T follicular helper cell (primary cell): ENCODE results near the gene MAP2K6.

Experiments
- DNase-seq: peaks from one replicate; pipeline ENCODE4 v3.0.0-alpha.2; 2020; ENCODE audit warnings: low read depth

MAP2K6 gene

DNA sequence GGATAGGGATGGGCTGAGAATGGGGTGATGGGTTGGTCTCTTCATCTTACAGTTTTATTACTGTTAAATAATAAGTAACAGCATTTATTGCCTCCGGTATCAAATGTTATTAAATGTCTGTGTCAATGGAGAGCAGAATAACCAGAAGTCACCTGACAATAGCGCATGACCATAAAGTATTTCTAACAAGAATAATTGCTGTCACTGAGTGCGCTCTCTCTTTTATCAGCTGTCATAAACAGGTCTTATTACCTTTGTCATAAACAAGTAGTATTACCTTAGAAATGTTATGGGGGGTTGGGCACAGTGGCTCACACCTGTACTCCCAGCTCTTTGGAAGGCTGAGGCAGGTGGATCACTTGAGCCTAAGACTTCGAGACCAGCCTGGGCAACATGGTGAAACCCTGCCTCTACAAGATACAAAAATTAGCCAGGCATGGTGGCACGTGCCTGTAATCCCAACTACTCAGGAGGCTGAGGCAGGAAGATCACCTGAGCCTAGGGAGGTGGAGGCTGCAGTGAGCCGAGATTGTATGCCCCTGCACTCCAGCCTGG is 120.6 kb downstream of the MAP2K6 start:
- no peak for DNase-seq

DNA sequence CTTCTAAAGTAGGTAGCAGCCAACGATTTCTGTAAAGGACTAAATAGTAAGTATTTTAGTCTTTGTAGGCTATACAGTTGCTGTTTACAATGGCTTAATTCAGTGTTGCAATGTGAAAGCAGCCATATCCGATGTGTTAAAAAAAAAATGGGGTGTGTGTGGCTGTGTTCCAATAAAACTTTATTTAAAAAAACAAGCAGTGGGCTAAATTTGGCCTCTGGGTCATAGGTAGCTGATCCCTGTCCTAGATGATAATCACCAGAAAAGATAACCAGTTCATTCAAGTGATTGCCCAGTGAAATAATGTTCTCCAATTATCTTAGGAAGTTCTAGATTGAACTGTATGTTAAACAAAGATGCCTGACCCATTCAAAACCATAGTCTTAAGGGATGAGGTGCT is 124.3 kb downstream of the MAP2K6 start:
- DNase-seq: no peak

DNA sequence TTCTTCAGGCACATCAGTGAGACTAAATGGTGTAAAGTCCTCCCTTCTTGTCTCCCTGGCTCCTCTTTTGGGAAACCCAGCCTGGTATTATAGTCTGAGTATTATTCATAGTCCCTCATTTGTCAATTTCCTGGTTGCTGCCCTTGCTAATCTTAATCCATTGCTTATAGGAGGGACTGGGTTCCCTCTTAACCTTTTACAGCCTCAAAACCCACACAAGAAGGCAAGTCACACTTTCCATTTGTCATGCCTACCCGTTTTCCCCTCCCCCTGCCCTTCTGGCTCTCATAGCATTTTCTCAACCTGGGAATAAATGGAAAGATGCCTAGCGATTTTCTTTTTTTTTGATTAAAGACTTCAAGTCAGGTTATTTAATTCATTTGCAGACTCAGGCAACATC is 124.8 kb downstream of the MAP2K6 start:
- no peak for DNase-seq

DNA sequence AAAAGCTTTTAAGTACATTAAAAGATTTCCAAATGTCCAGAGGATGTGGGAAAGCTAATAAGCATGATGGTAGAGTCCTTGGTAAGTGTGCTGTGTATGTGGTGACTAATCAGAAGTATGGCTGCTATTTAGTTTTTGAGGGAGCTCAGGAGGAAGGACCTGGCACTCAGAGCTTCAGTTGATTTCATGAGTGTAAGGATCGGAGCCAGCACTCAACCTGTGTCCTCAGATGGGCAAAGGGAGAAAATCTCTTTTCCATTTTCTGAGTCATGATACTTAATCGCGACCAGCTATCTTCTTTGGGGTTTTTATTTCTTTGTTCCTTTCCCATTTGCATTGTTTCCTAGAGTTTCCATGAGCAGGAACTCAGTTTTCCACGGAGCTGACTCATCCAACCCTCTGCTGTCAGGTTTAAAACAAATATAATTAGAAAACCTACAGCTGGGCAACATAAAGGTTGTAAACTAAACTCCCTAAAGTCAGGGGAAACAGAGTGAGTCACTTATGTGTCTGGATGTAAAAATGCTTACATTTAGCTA is 125.4 kb downstream of the MAP2K6 start:
- no peak for DNase-seq

DNA sequence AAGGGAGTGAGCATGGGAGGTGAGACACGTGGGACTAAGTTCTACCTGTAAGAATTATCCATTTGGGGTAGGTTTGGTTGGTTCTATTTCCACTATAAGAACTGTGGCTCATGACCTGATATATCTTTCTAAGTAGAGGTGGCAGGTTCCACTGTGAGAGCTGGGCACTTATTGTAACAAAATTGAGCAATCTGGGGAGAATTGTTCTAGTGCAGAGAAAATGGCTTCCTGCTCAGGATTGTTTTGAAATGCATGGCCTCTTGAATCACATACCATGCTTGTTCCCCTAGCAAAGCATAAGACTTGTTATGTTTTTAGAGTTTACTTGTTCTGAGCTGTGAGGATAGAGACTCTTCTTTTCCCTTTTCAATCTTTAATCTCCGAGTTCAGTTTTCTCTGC is 125.9 kb downstream of the MAP2K6 start:
- no peak for DNase-seq

DNA sequence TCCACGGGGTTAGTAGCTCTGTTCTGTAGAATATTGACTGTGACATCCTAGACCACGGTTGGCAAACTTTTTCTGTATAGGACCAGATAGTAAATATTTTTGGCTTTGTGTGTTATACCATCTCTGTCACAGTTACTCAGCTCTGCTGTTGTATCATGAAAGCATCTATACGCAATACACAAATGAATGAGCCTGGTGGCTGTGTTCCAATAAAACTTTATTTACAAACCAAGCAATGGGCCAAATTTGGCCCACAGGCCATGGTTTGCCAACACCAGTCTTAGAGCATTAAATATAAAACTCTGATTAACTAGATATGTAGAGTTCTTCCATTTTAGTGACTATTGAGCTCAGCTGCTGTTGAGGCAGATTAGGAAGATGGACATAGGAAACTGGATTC is 132.7 kb downstream of the MAP2K6 start:
- no peak for DNase-seq

DNA sequence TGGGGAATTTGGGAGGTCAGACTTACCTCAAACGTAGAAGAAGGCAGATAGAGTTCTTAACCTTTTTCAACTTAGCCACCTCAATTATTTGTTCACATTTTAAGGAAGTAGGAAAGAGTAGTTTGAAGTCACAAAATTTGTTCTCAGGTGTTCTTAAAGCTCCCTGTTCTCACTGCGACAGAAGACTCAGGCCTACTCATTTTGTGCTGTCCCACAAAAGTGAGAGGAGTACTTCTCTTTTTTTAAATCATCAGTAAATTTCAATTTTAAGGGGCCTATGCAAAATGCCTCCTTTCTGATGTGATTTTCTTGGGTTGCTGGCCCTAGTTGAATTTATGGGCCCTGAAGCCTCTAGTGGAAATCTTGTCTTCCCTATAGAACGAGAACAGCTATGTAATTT is 133.4 kb downstream of the MAP2K6 start:
- DNase-seq: no peak

DNA sequence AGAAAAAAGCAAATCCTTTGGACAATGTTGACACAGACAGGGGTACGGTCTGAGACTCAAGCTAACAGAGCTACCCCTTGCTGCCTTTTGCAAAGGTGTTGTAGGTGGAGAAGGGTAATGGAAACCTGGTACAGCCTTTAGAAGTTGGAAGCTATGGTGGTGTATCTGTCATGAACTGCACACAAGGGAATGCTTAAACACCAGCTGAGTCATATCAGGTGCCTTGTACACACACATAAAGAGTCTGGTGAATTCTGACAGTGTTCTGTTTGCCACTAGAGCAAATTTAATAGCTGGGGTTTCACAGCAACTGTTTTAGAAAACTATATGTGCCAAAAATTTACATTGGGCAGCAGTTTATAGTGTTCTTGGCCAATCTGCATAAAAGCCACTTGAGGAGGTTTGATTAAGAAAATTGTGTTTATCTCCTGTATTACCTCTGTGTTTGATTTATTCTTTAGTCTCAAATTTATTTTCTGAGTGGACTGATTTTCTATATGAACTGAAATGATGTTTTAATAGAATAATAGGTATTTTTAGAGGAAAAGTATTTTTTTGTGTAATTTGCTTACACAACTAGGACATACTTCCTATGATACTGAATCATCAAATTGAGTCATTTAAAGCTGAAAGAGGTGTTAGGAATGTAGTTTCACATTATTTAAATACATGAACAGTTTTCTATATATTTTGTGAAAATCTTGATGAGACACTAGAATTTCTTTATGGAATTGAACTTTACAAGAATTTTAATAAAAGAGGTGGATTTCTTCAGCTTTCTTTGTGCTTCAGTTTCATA is 136.9 kb downstream of the MAP2K6 start:
- DNase-seq: no peak

DNA sequence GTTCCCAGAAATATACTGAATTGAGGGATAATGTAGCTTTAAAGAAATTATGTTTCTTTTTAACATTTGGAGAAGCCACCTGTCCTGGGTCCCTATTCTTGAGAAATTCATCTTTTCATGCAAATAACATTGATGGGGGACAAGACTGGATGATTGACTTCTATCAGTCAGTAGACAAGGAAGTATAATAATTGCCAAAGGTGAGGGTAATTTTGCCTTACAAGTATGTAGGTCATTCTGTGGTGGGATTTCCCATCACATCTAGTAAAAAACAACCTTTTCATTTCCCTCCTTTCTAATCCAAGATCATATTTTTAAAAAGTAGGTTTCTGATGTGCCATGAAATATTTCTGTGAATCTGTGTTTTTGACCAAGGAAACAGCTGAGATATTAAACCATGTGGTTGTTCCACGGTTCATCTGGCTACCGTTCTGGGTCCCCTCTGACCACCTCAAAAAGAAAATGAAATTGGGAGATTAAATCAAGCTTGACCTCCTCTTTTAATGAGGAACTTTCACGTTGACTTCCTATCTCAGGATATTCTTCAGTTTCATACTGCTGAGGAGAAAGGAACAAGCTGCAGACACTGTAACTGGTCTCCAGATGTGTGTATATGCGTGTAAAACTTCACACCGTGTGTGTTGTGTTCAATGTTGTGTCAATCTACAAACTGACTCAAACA is 138.6 kb downstream of the MAP2K6 start:
- DNase-seq: no peak

DNA sequence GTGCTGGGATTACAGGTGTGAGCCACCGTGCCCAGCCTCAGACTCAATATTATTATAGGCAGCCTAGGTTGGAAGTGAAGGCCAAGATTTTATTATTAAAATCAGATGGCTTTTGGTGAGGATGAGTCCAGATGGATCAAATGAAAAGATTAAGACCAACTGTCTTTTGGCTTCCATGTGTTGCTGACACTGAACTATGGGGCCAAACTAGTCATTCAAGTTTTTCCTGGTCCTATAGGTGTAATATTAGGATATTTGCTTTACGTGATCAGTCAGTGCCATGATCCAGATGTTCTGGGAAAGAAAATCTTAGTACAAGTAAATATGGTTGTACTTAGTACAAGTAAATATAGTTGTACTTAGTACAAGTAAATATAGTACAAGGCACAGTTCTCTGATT is 140.6 kb downstream of the MAP2K6 start:
- no peak for DNase-seq

DNA sequence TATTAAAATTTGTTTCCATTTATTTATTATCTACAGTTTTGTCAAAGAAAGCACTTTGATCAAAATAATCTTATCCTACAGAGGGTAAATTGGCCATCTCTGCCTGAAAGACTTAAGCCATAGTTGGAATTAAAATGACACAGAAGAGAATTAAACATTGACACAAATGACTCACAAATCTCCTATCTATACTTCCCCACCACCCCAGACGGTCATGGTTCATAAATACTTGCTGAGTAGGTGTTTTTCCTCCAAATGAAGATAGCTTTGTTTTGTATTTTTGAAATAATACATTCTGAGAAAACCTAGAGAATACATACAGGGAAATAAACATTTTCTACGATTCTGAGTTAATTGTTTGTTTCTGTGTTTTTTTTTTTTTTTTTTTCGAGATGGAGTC is 142.8 kb downstream of the MAP2K6 start:
- no peak for DNase-seq

DNA sequence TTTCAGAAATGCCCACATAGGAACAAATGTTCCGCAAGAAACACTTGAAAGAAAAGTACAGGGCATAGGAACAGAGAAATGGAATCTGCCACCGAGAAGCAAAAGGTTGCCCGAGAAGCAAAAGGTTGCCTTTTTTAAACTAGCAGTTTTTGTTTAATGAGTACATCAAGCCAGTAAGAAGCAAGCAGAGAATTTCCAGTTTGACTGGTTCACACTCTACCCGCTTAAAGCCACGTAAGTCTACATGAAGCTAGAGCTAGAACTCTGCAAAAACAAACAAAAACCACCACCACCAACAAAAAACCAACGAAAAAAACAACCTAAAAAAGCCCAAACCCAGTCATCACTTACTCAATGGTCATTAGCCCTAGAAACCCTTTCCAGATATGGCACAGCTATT is 144.3 kb downstream of the MAP2K6 start:
- no peak for DNase-seq

DNA sequence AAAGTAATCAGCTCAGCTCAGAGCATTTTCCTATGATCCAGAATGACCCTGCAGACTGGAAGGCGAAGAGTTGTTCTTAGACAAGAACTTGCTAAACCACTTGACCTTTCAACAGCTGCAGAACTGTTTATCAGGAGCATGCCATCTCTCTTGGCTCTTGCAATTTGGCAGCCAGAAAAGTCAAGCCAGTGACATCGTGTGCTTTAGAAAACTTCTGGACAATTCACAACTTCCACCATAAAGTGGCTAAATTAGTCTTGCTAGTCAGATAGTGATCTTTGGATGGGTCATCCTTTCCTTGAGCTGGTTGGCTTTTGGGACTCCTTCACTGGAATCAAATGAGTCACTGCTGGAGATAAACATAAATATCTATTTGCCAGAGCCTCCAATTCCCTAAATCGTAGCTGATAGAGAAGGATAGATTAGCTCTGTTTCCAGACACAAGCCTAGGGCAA is 146.5 kb downstream of the MAP2K6 start:
- DNase-seq: no peak

DNA sequence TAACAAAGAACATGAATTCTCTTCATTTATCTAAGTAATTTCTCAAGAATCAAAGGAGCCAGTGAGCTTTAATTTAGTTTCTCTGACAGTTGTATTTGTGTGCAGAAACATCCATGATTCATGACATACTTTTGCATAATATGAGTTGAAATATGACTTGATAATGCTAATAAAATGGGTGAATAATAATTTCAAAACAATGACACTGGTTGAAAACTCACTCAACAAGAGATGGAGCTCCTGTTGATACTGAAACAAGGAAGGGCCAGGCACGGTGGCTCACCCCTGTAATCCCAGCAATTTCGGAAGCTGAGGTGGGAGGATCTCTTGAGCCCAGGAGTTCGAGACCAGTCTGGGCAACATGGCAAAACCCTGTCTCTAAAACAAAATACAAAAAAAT is 147.0 kb downstream of the MAP2K6 start:
- no peak for DNase-seq

DNA sequence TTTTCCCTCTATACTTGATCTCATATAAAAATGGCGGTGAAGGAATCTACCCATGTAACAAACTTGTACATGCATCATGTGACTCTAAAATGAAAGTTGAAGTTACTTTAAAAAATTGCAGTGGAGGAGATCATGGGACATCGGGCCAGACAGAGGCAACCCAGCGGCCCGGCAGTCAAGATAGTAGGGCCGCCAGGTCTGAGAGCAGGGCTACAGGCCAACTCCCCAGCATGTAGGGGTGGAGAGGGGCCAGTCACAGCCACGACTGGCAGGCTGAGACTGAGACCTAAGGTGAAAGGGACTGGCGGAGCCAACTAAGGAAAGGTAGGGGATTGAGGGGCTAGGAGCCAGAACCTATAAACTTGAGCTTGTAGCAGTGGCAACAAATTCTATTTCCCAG is 150.9 kb downstream of the MAP2K6 start:
- DNase-seq: no peak

DNA sequence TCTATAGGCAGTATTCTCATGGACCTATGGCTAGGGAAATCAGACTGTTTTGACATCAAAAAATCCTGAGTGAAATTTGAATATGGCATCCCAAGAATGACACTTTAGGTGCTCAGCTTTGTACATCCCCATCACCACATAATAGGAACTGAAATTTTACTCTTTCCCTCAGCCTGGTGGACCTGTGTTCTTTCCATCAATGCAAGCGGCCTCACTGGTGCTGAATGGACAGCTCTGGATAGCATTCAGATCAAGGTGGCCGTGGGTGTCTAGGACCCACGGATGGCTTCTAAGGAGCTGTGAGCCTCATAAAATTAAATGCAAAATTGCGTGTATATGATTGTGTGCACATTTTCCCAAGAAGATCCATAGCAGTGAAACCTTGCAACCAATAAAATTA is 152.6 kb downstream of the MAP2K6 start:
- no peak for DNase-seq

DNA sequence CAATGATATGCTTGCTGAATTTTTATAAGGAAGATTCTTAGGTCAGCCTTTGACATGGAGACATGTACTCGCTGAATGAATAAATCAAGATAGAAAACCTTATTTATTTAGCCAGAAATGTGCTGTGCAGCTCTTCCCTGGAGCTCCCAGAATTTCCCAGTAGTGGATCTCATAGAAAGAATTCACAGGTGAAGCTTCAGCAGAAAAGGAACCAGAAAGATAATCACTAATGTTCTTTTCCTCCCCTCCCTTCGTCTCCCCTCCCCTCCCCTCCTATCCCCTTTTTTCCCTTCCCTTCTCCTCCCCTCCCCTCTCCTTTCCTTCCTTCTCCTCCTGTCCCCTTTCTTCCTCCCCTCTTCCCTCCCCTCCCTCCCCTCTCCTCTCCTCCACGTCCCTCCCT is 158.2 kb downstream of the MAP2K6 start:
- no peak for DNase-seq

DNA sequence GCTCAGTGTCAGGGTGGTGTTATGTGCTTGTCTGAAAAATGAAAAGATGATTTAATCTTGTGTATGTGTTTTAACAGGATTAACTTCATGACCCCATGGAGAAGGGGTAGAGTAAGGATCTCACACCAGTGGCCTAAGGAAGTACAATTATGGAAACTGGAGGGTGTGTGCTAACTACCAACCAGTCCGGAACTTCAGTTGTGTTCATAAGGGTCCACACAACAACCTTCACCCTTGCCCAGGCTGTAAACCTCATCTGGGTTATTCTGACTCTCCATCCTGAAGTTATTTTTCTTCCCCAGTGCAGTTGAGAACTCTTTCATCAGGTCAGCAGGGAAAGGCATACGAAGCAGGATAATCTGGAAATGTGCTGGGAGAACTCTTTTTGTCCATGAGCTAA is 158.9 kb downstream of the MAP2K6 start:
- DNase-seq: no peak

DNA sequence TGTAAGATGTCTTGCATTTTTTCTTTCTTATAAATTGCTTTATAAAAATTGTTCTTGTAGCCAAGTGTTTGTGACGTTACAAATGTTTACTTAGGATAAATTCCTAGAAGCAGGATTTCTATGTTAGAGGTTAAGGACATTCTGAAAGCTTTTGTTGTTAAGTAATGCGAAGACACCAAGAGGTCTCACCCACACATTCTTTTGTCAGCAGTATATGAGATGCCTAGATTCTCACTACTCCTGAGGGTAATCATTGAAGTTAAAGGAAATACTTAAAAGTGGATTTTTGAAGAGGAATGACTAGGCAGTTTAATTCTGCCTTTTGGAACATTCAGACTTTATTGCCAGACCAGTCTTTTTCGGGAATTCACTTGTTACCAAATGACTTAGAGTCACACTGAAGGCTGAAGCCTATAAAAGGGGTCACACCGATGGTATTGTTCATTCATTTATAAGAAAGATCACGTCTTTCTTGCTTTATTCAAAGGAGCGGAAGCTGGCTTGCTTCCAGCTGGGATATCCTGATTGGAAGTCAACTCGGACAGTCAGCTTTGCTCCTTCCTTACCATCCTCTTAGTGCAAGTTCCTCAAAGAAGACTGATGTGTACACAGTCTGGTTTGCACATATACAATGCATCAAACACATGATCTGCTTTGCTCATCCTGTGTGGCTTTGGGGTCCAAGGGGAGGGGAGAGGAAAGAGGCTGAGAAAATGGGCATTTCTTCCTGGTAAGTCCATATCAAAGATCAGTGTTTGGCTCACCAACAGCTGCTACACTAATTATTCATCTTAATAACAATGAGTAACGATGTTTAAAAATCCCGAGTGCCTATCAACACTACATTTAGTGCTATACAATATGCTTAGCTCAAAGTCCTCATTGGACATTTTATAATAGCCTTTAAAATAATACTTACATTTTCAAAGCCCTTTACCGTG is 160.0 kb downstream of the MAP2K6 start:
- DNase-seq: no peak

DNA sequence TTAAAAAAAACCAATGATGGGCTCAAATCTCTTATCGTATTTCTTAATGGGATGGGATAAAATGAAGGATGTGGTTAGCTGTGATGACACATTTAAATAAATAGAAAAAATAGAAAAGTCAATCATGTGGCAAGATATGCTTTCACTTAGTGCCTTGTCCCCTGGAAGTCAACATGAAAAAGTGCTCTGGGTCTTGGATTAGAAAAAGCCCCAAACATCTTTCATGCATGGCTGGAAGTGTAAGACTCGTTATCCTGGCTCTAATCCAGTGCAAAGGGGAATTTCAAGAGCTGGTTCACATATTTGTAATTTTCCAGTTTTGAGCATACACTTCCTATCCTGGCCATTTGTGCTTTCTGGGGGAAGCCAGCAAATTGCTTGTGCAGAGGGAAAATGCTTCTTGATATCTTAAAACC is 160.9 kb downstream of the MAP2K6 start:
- no peak for DNase-seq

DNA sequence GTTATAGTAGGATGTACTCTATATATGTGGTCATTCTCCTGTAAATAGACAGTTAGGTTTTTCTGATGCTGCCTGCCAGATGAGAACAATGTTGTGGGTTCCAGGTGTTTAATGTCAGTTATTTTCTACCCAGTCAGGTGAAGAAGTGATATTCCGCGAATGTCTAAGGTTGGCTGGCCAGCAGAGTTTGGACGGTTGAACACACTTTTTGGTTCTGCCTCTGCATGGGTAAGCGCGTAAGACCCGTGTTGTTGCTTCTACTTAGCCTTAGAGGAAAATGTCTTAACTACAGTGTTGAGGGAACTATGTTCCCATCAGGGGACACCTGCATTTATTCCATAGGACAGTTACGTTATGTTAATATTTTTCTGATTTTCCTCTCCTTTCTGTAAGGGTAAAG is 162.6 kb downstream of the MAP2K6 start:
- no peak for DNase-seq

DNA sequence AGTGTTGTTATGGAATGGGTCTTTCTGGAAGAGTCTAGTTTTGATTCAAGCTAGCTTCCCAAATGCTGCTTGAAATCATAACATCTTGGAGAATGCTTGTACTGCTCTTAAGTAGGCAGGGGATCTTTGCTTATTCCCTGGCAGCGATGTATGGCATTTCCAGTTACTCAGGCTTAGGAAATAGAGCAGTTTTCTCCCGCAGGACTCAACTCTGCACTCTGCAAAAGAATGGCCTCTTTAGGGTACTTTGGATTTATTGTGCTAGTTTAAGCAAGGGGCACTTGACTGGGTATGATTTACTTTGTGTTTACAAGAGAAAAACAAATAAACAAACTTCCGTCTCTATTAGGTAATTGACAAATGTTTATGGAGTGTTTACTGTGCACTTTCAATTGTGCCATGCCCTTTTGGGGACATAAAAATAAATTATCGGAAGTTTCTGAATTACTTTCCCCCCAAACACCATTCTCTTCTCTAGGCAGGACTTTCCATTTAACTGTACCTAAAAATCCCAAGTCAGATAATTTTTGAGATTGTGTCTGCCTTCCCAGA is 164.0 kb downstream of the MAP2K6 start:
- DNase-seq: no peak
